ENCODE results near the gene ZNF639. TPM values are rescaled to one million over a fixed set of nuclear protein-coding genes. Genes with fewer than 3 reads are reported as not detected.
"Not testable (repeated sequence)": the region's sequence is repeated elsewhere in the genome, so short reads cannot be mapped to it uniquely, and the experiment has no call there.

The ZNF639 gene, protein sequence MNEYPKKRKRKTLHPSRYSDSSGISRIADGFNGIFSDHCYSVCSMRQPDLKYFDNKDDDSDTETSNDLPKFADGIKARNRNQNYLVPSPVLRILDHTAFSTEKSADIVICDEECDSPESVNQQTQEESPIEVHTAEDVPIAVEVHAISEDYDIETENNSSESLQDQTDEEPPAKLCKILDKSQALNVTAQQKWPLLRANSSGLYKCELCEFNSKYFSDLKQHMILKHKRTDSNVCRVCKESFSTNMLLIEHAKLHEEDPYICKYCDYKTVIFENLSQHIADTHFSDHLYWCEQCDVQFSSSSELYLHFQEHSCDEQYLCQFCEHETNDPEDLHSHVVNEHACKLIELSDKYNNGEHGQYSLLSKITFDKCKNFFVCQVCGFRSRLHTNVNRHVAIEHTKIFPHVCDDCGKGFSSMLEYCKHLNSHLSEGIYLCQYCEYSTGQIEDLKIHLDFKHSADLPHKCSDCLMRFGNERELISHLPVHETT
- total RNA-seq (10 to 100 TPM; 27.1 to 46.0 (median 30.7) TPM), polyA plus RNA-seq (10 to 100 TPM in 1 of 2 donors, 1 to 10 TPM in 1; 9.2 to 24.1 TPM)
- long read RNA-seq, donor 1, transcript ZNF639-207 (7 exons, 1,228 nt), result major isoform, 39 of 61 reads
- long read RNA-seq, donor 1, transcript ZNF639-209 (6 exons, 2,033 nt), result minor isoform, 9 of 61 reads
- long read RNA-seq, donor 1, partial matches to known transcripts, result 0 of 61 reads
- long read RNA-seq, donor 1, other reads (novel, unspliced or antisense), result 13 of 61 reads
- long read RNA-seq, donor 2, full-length matches to known transcripts, result 4 of 18 reads
- long read RNA-seq, donor 2, partial matches to known transcripts, result 1 of 18 reads
- long read RNA-seq, donor 2, other reads (novel, unspliced or antisense), result 13 of 18 reads
- long read RNA-seq, donor 3, transcript ZNF639-209 (6 exons, 2,033 nt), result minor isoform, 14 of 50 reads
- long read RNA-seq, donor 3, transcript ZNF639-207 (7 exons, 1,228 nt), result major isoform, 27 of 50 reads
- long read RNA-seq, donor 3, partial matches to known transcripts, result 3 of 50 reads
- long read RNA-seq, donor 3, other reads (novel, unspliced or antisense), result 5 of 50 reads

DNA sequence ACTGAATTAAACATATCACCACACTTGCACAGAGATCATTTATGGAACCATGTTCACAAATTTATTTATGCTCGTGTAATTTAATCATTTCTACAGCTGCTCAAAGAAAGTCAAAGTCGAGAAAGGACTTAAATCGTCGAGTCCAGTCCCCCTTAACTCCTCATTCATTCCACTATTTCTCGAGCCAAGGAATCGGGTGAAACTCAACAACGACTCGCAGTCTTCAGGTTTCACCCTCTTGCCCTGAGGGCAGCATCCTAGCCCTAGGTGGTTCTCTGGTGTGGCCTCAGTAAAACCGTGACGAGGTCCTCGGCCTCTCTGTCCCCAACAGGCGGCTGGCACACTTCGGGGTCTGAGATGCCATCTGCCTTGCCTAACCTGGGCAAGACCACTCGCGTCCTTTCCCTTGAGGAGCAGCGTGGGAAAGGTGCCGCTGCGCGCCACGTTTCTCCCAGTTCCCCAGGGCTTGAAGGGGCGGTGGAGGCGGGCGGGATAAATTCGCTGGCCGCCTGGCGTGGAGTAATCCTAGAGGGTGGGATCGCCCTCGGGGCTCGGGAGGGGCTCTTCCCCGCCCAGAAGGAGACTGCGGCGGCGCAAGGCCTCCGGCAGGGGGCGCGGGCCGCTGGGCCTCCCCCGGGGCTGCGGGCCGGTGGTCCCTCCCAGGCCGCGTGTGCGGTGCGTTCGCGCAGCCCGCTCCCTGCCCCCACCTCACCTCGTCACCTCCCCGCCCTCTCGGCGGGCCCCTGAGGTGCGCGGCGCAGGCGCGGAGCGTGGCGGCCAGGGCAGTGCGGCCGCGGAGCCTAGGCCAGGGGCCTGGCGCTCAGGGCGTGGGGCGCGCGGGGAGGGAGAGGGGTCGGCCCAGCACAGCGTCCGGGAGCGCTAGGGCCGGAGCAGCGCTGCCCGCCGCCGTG is at the start of gene ZNF639:
ZNF639 (plus strand) TSS at position 746 of the 911 bp plus-strand sequence. CDS start 5,263 bp downstream, outside the sequence.
- Histone ChIP-seq H3K4me3 (peak within 1 kb of the TSS; percentile 38 to 97 (median 90)), H3K4me1 (peaks cover 0 to 36% (median 22%) of the 10 kb centered on the region in 12 donors), H3K27me3 (no peaks in the 10 kb centered on the region), H3K9me3 (no peaks in the 10 kb centered on the region), H3K36me3 (peaks cover 0 to 23% (median 7%) of the 10 kb centered on the region in 9 donors), H3K27ac (peak within 1 kb of the TSS; percentile 87 to 98 (median 96))
- ATAC-seq, result peak; percentile 82 to 92 (median 90)
- 1 to 2% (median 1%) methylated on average over 16 to 75 of the region's 75 CpGs for WGBS, 4 donors
- peak; percentile 85 to 92 (median 89) for DNase-seq
- intact Hi-C loops (cut with DNase I), result loop anchor here in 8 of 10 donors (1.0 to 10.0 kb wide), 10 partner anchors 24 to 250 kb away; partner anchors contain the start of genes MFN1 (in 4 of the 8), PIK3CA (in 3 of the 8), ACTL6A (in 2 of the 8) and ZMAT3 (in 1 of the 8)
- peak in 1 of 2 donors; percentile 66 for TF ChIP-seq POLR2A (IDR thresholded peaks at IDR 0.05)
- TF ChIP-seq, protein P1, sequence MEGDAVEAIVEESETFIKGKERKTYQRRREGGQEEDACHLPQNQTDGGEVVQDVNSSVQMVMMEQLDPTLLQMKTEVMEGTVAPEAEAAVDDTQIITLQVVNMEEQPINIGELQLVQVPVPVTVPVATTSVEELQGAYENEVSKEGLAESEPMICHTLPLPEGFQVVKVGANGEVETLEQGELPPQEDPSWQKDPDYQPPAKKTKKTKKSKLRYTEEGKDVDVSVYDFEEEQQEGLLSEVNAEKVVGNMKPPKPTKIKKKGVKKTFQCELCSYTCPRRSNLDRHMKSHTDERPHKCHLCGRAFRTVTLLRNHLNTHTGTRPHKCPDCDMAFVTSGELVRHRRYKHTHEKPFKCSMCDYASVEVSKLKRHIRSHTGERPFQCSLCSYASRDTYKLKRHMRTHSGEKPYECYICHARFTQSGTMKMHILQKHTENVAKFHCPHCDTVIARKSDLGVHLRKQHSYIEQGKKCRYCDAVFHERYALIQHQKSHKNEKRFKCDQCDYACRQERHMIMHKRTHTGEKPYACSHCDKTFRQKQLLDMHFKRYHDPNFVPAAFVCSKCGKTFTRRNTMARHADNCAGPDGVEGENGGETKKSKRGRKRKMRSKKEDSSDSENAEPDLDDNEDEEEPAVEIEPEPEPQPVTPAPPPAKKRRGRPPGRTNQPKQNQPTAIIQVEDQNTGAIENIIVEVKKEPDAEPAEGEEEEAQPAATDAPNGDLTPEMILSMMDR (IDR thresholded peaks at IDR 0.05), result peak; percentile 61 to 93 (median 89)

DNA sequence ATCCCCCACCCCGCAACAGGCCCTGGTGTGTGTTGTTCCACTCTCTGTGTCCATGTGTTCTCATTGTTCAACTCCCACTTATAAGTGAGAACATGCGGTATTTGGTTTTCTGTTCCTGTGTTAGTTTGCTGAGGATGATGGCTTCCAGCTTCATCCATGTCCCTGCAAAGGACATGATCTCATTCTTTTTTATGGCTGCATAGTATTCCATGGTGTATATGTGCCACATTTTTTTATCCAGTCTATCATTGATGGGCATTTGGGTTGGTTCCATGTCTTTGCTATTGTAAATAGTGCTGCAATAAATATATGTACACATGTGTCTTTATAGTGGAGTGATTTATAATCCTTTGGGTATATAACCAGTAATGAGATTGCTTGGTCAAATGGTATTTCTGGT is 48.4 kb upstream of the ZNF639 start:
- DNase-seq, result not testable (repeated sequence)

DNA sequence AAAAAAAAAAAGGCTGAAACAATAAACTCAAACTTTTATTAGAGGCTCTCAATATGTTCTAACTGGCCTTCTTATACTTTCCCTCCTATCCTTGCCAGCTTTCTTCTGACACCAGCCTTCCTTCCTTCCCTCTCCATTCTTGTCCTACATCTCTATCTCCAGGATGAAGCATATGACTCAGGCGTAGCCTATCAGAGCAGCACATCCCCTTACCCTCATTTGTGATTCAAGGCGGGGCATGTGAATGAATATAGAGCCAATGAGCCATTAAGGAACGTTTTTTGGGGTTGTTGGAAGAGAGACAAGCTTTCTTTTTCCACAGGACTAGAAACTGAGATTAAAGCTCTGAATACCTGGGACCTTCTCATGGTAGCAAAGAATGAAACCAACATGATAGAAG is 46.8 kb upstream of the ZNF639 start:
- DNase-seq (no peak), ATAC-seq (no peak)
- 75 to 84% (median 77%) methylated on average over 3 of the region's 3 CpGs for WGBS, 4 donors
- no peak for TF ChIP-seq POLR2A (IDR thresholded peaks at IDR 0.05)
- TF ChIP-seq, protein P1 (IDR thresholded peaks at IDR 0.05), result no peak
- intact Hi-C loops (cut with DNase I), result no loop called here
- H3K9me3 ChIP-seq, result no peaks in the 10 kb centered on the region
- no peak overlapping the region for H3K27ac ChIP-seq
- no peaks in the 10 kb centered on the region for H3K27me3 ChIP-seq
- H3K4me1 ChIP-seq, result no peaks in the 10 kb centered on the region
- H3K36me3 ChIP-seq, result no peaks in the 10 kb centered on the region
- H3K4me3 ChIP-seq, result no peak overlapping the region

More for the DNA sequence above, 48.4 kb upstream of the ZNF639 start:
- 96 to 97% (median 96%) methylated on average over 2 of the region's 2 CpGs for WGBS, 4 donors
- H3K4me3 ChIP-seq; H3K27ac ChIP-seq; H3K9me3 ChIP-seq; ATAC-seq; H3K4me1 ChIP-seq; intact Hi-C loops (cut with DNase I); H3K27me3 ChIP-seq; H3K36me3 ChIP-seq: not testable (repeated sequence)

DNA sequence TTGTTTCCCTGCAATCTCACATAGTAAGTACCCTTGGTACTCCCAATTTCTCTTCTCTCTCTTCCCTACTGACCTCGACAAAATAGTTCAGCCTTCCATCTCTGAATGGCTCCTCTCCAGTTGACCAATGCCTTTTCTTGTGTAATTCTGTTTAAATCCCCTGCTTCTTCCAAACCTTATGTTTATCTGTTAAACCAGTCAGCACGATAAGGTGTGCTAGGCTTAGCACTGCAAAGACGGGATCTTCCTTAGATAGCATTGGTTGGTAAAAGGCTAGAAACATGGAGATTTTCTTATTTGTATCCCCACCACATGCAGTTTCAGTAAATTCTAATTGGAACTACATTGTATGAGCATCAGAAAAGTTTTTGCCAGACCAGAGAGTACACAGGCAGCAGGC is 46.1 kb upstream of the ZNF639 start:
- no peak for TF ChIP-seq POLR2A (IDR thresholded peaks at IDR 0.05)
- TF ChIP-seq, protein P1 (IDR thresholded peaks at IDR 0.05), result no peak
- H3K36me3 ChIP-seq, result no peaks in the 10 kb centered on the region
- ATAC-seq (no peak), DNase-seq (no peak)
- no peaks in the 10 kb centered on the region for H3K9me3 ChIP-seq
- no peak overlapping the region for H3K4me3 ChIP-seq
- H3K27me3 ChIP-seq, result no peaks in the 10 kb centered on the region
- H3K4me1 ChIP-seq, result no peaks in the 10 kb centered on the region
- H3K27ac ChIP-seq, result no peak overlapping the region
- WGBS, 4 donors, result 81 to 93% (median 84%) methylated on average over 3 of the region's 3 CpGs
- intact Hi-C loops (cut with DNase I), result no loop called here

Measured in heart left ventricle (tissue), 16 donors.